ENCODE data around the gene TTC28.

The TTC28 gene

GRCh38 chr22:27982630-27983180 is 696.9 kb downstream of the TTC28 start:
- peaks cover 8% of the 10 kb centered on the region for H3K4me1 ChIP-seq (ENCODE audit: control insufficient read depth, insufficient read depth, low read length)
- no peak overlapping the region for H3K27ac ChIP-seq (ENCODE audit: extremely low read depth, low read depth, low read length)
- POLR2A ChIA-PET: no interaction called here
- CTCF ChIA-PET: no interaction called here
- TF ChIP-seq ZNF248 (tag by site-specific recombination; IDR thresholded peaks at IDR 0.05): no peak
- no peak for TF ChIP-seq ZNF521 (tag by site-specific recombination; IDR thresholded peaks at IDR 0.05)
- TF ChIP-seq ZNF514 (tag by site-specific recombination; IDR thresholded peaks at IDR 0.05): no peak
- no peak for TF ChIP-seq ZBTB21 (tag by site-specific recombination; IDR thresholded peaks at IDR 0.05)
- TF ChIP-seq WT1 (tag by site-specific recombination; IDR thresholded peaks at IDR 0.05): no peak
- TF ChIP-seq ZIC2 (tag by site-specific recombination; IDR thresholded peaks at IDR 0.05): no peak
- TF ChIP-seq ZNF350 (tag by site-specific recombination; IDR thresholded peaks at IDR 0.05): no peak
- no peak for TF ChIP-seq ZNF184 (tag by site-specific recombination; IDR thresholded peaks at IDR 0.05)
- no peaks in the 10 kb centered on the region for H3K9me3 ChIP-seq (ENCODE audit: control insufficient read depth, insufficient read depth, low read depth, low read length)
- H3K4me3 ChIP-seq (ENCODE audit: low read depth, low read length): no peak overlapping the region
- peaks cover 0 to 49% of the 10 kb centered on the region in 2 experiments; a peak in 1 of 3 replicates for H3K36me3 ChIP-seq (ENCODE audit: control insufficient read depth in 2 of 2, insufficient read depth in 1 of 2, low read length in 2 of 2)

GRCh38 chr22:27982106-27982505 is 697.5 kb downstream of the TTC28 start:
- ChIA-PET POLR2A (no interaction called here), CTCF (no interaction called here)
- Histone ChIP-seq H3K27ac (ENCODE audit: extremely low read depth, low read depth, low read length) (no peak overlapping the region), H3K4me3 (ENCODE audit: low read depth, low read length) (no peak overlapping the region), H3K9me3 (ENCODE audit: control insufficient read depth, insufficient read depth, low read depth, low read length) (no peaks in the 10 kb centered on the region), H3K36me3 (ENCODE audit: control insufficient read depth in 2 of 2, insufficient read depth in 1 of 2, low read length in 2 of 2) (peaks cover 0 to 46% of the 10 kb centered on the region in 2 experiments; a peak in 1 of 3 replicates), H3K4me1 (ENCODE audit: control insufficient read depth, insufficient read depth, low read length) (peaks cover 8% of the 10 kb centered on the region)
- TF ChIP-seq ZNF214 (tag by site-specific recombination; IDR thresholded peaks at IDR 0.05; ENCODE audit: borderline replicate concordance) (no peak), ZNF776 (tag by site-specific recombination; IDR thresholded peaks at IDR 0.05; ENCODE audit: borderline replicate concordance) (no peak), ZBTB48 (tag by site-specific recombination; IDR thresholded peaks at IDR 0.05) (no peak), ZNF660 (tag by site-specific recombination; IDR thresholded peaks at IDR 0.05) (no peak), ZNF514 (tag by site-specific recombination; IDR thresholded peaks at IDR 0.05) (no peak), ZNF513 (tag by site-specific recombination; IDR thresholded peaks at IDR 0.05) (no peak), ZNF24 (tag by site-specific recombination; IDR thresholded peaks at IDR 0.05) (no peak)

- CTCF ChIA-PET: interaction anchor here (1.6 kb wide), 1 partner anchor 40 kb away, joined by 5 read pairs; no protein-coding TSS in a partner anchor
Measured at GRCh38 chr22:27980424-27981148, 699.1 kb downstream of the TTC28 start.

GRCh38 chr22:27978802-27979201 is 700.8 kb downstream of the TTC28 start:
- H3K9me3 ChIP-seq (ENCODE audit: control insufficient read depth, insufficient read depth, low read depth, low read length): no peaks in the 10 kb centered on the region
- peaks cover 0 to 19% of the 10 kb centered on the region in 2 experiments; a peak in 1 of 3 replicates for H3K36me3 ChIP-seq (ENCODE audit: control insufficient read depth in 2 of 2, insufficient read depth in 1 of 2, low read length in 2 of 2)
- H3K27ac ChIP-seq (ENCODE audit: extremely low read depth, low read depth, low read length): no peak overlapping the region
- H3K4me3 ChIP-seq (ENCODE audit: low read depth, low read length): no peak overlapping the region
- ChIA-PET POLR2A (no interaction called here), CTCF (no interaction called here)
- peaks cover 13% of the 10 kb centered on the region for H3K4me1 ChIP-seq (ENCODE audit: control insufficient read depth, insufficient read depth, low read length)
- TF ChIP-seq ZNF639 (tag by site-specific recombination; IDR thresholded peaks at IDR 0.05) (no peak), BCL11A (tag by site-specific recombination; IDR thresholded peaks at IDR 0.05; ENCODE audit: low read depth) (no peak), ZFP69B (tag by site-specific recombination; IDR thresholded peaks at IDR 0.05) (no peak)

More at GRCh38 chr22:27980424-27981148, 699.1 kb downstream of the TTC28 start:
- H3K27ac ChIP-seq (ENCODE audit: extremely low read depth, low read depth, low read length): no peak overlapping the region
- TF ChIP-seq ZIC2 (tag by site-specific recombination; IDR thresholded peaks at IDR 0.05): peak; percentile 47; the same call in 1 of the 2 replicates
- TF ChIP-seq ZNF658 (tag by site-specific recombination; IDR thresholded peaks at IDR 0.05): no peak
- no peak for TF ChIP-seq ZNF629 (tag by site-specific recombination; IDR thresholded peaks at IDR 0.05)
- TF ChIP-seq ZNF184 (tag by site-specific recombination; IDR thresholded peaks at IDR 0.05): no peak
- peak; percentile 60; the same call in 1 of the 2 replicates for TF ChIP-seq SCRT2 (tag by site-specific recombination; IDR thresholded peaks at IDR 0.05)
- no peak overlapping the region for H3K4me3 ChIP-seq (ENCODE audit: low read depth, low read length)
- POLR2A ChIA-PET: interaction anchor here (1.1 kb wide), 1 partner anchor 15 kb away, joined by 3 read pairs; no protein-coding TSS in a partner anchor
- no peaks in the 10 kb centered on the region for H3K9me3 ChIP-seq (ENCODE audit: control insufficient read depth, insufficient read depth, low read depth, low read length)
- peaks cover 8% of the 10 kb centered on the region for H3K4me1 ChIP-seq (ENCODE audit: control insufficient read depth, insufficient read depth, low read length)
- H3K36me3 ChIP-seq (ENCODE audit: control insufficient read depth in 2 of 2, insufficient read depth in 1 of 2, low read length in 2 of 2): peaks cover 0 to 34% of the 10 kb centered on the region in 2 experiments; a peak in 1 of 3 replicates

Measured in HEK293 (cell line).